DOHH2 (cell line): ENCODE measurements around the gene NOL4L.

Source experiments
- H3F3A ChIP-seq: fragments of 200-600 bp; sonication (generic), shearing (Covaris generic); 2 replicates; pipeline ENCODE4 v1.6.0; 2016; ENCODE audit warnings: antibody characterized with exemption, mild to moderate bottlenecking; ENCODE audit not compliant: control insufficient read depth, insufficient read depth
- H3K27ac ChIP-seq: fragments of 200-600 bp; sonication (generic); 2 replicates; pipeline ENCODE4 v1.5.1; 2014; ENCODE audit warnings: low read depth, mild to moderate bottlenecking, low read length, moderate library complexity
- H3K27me3 ChIP-seq: fragments of 200-600 bp; sonication (generic); 2 replicates; pipeline ENCODE4 v1.6.1; 2014; ENCODE audit warnings: mild to moderate bottlenecking, low read length, mixed read lengths; ENCODE audit not compliant: control insufficient read depth
- H3K36me3 ChIP-seq: fragments of 200-600 bp; sonication (generic); 2 replicates; pipeline ENCODE4 v1.6.1; 2014; ENCODE audit warnings: mild to moderate bottlenecking, low read length, moderate library complexity, mixed read lengths; ENCODE audit not compliant: control insufficient read depth
- H3K4me1 ChIP-seq: fragments of 200-600 bp; sonication (generic); 2 replicates; pipeline ENCODE4 v1.6.1; 2014; ENCODE audit warnings: mild to moderate bottlenecking, low read length, mixed read lengths; ENCODE audit not compliant: control insufficient read depth
- H3K4me2 ChIP-seq: fragments of 200-600 bp; sonication (generic); 2 replicates; pipeline ENCODE4 v1.6.0; 2014; ENCODE audit warnings: mild to moderate bottlenecking, low read length, moderate library complexity
- H3K4me3 ChIP-seq: fragments of 200-600 bp; sonication (generic); 2 replicates; pipeline ENCODE4 v1.5.1; 2014; ENCODE audit warnings: mild to moderate bottlenecking, low read length, mixed read lengths
- H3K79me2 ChIP-seq: fragments of 200-600 bp; sonication (generic); 2 replicates; pipeline ENCODE4 v1.6.1; 2014; ENCODE audit warnings: mild to moderate bottlenecking, low read length, mixed read lengths; ENCODE audit not compliant: control insufficient read depth
- H3K9me2 ChIP-seq: fragments of 200-600 bp; sonication (generic); replicated peaks from 2 replicates; pipeline ENCODE4 v1.6.1; 2014; ENCODE audit warnings: mild to moderate bottlenecking, low read length, mixed read lengths; ENCODE audit not compliant: control insufficient read depth
- H3K9me3 ChIP-seq: fragments of 200-600 bp; sonication (generic); 2 replicates; pipeline ENCODE4 v1.6.1; 2014; ENCODE audit warnings: antibody characterized with exemption, low read length, mixed read lengths; ENCODE audit not compliant: control insufficient read depth, insufficient read depth
- H4K20me1 ChIP-seq: fragments of 200-600 bp; sonication (generic); 2 replicates; pipeline ENCODE4 v1.6.0; 2014; ENCODE audit warnings: low read depth, mild to moderate bottlenecking, antibody characterized with exemption, low read length, moderate library complexity; ENCODE audit not compliant: control insufficient read depth, insufficient read depth
- EZH2phosphoT487 ChIP-seq: fragments of 200-600 bp; sonication (generic); IDR thresholded peaks from 2 replicates; pipeline ENCODE4 v1.6.1; 2017; ENCODE audit warnings: borderline replicate concordance, mild to moderate bottlenecking, antibody characterized with exemption, low read length, moderate library complexity, mixed read lengths
- TF ChIP-seq, protein P1 (sequence below): fragments of 200-600 bp; sonication (generic); IDR thresholded peaks from one replicate; pipeline ENCODE4 v1.5.1; 2014; ENCODE audit warnings: antibody characterized with exemption, mild to moderate bottlenecking, low read depth, low read length; ENCODE audit not compliant: poor library complexity, severe bottlenecking

Gene NOL4L

DNA sequence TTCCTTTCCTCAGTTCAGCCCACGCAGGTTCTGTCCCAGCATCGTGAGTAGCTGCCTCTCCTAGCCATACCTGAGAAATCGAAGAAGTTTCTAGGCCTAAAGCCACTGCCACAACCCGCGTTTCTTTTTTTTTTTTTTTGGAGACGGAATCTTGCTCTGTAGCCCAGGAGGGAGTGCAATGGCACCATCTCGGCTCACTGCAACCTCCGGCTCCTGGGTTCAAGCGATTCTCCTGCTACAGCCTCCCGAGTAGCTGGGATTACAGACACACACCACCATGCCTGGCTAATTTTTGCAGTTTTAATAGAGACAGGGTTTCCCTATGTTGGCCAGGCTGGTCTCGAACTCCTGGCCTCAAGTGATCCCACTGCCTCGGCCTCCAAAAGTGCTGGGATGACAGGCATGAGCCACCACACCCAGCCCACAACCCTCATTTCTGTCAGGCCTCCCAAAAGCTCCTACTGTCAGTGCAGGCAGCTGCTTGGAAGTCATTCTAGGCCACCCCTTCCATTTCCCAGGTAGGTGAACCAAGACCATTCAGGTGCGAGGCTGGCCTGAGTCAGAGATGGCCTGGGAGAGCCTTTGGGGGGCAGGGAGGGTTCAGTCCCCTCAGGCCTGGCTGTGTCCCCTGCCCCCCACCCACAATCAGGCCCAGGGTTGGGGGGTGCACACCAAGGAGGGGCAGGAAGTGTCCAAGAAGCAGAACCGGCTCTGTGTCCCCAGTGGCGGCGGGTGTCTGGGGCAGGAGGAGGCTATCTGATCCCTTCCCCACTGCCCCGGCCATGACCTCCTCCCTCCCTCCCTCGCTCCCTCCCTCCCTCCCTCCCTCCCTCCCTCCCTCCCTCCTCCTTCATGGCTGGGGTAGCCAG is 47.2 kb downstream of the NOL4L start:
- Histone ChIP-seq H3K4me2 (peak overlapping the region; percentile 93), H3K36me3 (no peaks in the 10 kb centered on the region), H3K9me3 (no peaks in the 10 kb centered on the region), H3K4me1 (peaks cover 62% of the 10 kb centered on the region), H3K4me3 (peak overlapping the region; percentile 77), H3K27me3 (no peaks in the 10 kb centered on the region), H3K79me2 (no peaks in the 10 kb centered on the region), H3K27ac (peak overlapping the region; percentile 46), H3K9me2 (no peaks in the 10 kb centered on the region), H3F3A (peaks cover 38% of the 10 kb centered on the region), H4K20me1 (no peaks in the 10 kb centered on the region)
- no peak for TF ChIP-seq EZH2phosphoT487
- TF ChIP-seq, protein P1, sequence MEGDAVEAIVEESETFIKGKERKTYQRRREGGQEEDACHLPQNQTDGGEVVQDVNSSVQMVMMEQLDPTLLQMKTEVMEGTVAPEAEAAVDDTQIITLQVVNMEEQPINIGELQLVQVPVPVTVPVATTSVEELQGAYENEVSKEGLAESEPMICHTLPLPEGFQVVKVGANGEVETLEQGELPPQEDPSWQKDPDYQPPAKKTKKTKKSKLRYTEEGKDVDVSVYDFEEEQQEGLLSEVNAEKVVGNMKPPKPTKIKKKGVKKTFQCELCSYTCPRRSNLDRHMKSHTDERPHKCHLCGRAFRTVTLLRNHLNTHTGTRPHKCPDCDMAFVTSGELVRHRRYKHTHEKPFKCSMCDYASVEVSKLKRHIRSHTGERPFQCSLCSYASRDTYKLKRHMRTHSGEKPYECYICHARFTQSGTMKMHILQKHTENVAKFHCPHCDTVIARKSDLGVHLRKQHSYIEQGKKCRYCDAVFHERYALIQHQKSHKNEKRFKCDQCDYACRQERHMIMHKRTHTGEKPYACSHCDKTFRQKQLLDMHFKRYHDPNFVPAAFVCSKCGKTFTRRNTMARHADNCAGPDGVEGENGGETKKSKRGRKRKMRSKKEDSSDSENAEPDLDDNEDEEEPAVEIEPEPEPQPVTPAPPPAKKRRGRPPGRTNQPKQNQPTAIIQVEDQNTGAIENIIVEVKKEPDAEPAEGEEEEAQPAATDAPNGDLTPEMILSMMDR: no peak

DNA sequence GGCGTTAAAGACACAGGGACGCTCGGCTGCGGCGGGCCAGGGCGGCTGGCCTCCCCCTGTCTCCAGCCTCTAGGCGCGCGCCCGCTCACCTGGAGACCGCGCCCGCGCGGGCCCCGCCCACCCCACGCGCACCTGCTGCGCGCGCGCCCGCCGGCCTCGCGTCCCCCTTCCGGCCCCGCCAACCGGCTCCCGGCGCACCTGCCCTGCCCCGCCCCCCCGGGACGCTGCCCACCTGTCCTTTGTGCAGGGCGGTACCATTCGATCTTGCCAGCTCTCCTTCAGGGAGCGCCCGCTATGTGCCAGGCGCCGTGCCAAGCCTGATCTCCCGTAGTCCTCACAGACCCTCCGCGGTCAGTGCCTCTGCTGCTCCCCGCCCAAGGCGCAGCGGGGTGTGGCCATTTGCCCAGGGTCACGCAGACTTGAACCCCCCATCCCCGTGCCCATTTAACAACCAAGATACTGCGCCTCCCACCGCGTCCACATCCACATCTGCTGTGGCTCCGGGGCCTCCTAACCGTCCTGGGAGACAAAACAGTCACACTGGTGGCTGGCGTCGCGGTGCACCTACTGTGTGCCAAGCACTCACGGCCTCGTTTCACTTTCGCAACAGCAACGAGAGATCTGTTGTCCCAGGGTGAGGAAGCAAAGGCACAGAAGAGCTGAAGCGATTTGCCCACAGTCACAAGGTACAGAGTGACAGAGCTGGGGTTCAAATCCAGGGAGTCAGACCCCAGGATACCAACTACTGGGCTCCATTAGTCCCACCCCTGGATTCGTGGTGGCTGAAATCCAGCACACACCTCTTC is 48.1 kb downstream of the NOL4L start:
- Histone ChIP-seq H3K79me2 (no peaks in the 10 kb centered on the region), H3K36me3 (no peaks in the 10 kb centered on the region), H3K9me3 (no peaks in the 10 kb centered on the region), H4K20me1 (no peaks in the 10 kb centered on the region), H3K4me1 (peaks cover 62% of the 10 kb centered on the region), H3K27me3 (no peaks in the 10 kb centered on the region), H3F3A (peaks cover 38% of the 10 kb centered on the region), H3K4me3 (peak overlapping the region; percentile 77), H3K9me2 (no peaks in the 10 kb centered on the region), H3K27ac (peak overlapping the region; percentile 46), H3K4me2 (peak overlapping the region; percentile 93)
- no peak for TF ChIP-seq EZH2phosphoT487
- TF ChIP-seq, protein P1: no peak

DNA sequence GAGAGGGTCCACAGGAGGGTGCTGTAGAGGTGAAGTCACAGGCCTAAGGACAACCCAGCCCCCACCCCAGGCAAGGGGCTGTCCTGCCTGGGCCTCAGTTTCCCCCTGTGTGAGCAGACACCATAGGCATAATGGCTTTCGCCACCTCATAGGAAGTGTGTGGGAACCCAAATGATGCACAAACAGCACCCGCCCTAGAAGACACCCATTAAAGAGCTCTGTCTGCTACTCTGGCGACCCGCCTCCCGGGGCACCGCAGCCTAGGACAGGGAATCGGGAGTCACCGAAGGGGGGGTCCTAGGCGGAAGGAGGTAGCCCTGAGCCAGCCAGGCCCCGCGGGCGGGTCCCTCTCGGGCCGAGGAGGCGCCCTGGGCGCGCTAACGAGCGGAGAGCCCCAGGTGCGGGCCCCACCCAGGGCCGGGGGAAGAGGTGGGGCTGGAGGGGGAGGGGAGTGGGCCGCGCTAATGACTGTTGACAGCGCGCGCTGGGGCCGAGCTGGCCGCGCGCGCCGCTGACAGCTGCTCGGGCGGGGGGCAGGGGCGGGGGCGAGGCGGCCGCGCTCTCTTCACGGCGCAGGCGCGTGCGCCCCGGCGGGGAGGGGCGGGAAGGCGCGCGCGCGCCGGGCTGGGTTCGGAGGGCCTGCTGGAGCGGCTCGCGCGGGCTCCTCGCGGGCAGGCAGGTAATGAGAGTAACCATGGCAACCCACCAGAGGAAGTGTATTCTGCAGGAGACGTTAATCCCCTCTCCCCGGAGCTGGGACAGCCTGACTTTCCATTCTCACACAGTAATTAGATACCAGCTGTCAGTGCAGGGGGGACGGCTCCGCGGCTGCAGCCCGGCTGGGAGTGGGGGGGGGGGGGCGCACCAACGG is 48.9 kb downstream of the NOL4L start:
- peaks cover 38% of the 10 kb centered on the region for H3F3A ChIP-seq
- H3K9me2 ChIP-seq: no peaks in the 10 kb centered on the region
- H3K4me1 ChIP-seq: peaks cover 62% of the 10 kb centered on the region
- H3K27ac ChIP-seq: peak overlapping the region; percentile 81
- H3K79me2 ChIP-seq: no peaks in the 10 kb centered on the region
- no peaks in the 10 kb centered on the region for H4K20me1 ChIP-seq
- H3K4me3 ChIP-seq: peak overlapping the region; percentile 67
- no peaks in the 10 kb centered on the region for H3K36me3 ChIP-seq
- H3K4me2 ChIP-seq: peak overlapping the region; percentile 77
- H3K27me3 ChIP-seq: no peaks in the 10 kb centered on the region
- H3K9me3 ChIP-seq: no peaks in the 10 kb centered on the region
- TF ChIP-seq, protein P1: no peak
- TF ChIP-seq EZH2phosphoT487: no peak
